Stimulated activated CD8-positive, alpha-beta memory T cell treated with anti-CD3 and anti-CD28 coated beads, Interleukin-12 subunit alpha, Interleukin-12 subunit beta, amount 100 ng/mL, for 1 hour (primary cell): ENCODE results near the gene SCN2B.

Experiments
- DNase-seq: peaks from one replicate; pipeline ENCODE4 v3.0.0-alpha.2; 2020; ENCODE audit warnings: low read depth

SCN2B gene

DNA sequence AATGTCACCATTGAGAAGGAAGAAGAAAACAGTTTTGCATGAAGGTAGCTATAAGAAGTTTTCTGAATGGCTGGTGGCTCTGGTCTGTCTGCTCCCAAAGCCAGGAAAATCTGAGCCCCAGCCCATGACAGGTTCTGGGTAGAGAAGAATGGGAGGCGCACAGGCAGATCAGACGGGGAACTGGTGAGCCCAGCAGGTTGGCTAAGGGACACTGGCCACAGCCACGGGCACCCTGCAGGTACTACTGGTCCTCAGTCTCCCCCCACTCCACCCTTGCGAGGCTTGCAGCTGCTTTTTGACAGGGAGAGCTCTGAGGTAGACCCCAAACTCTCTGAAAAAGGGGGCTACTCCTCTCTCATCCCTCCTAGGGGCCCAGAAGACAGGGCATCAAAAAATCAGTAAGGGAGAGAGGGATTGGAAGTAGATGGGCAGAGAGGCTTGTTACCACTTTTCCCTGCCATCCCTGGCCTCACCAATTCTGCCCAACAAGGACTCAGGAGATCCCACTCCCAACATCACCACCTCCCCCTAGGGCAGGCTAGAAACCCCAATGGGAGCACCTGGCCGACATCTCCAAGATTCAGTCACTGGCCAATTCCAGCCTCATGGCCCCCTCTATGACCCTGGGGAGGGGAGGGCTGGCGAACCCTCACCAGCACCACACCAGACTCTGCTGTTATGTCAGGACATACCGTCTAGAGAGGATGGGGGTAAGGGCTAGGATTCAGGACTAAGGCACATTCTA lies 41.2 kb downstream of the SCN2B start:
- no peak for DNase-seq

DNA sequence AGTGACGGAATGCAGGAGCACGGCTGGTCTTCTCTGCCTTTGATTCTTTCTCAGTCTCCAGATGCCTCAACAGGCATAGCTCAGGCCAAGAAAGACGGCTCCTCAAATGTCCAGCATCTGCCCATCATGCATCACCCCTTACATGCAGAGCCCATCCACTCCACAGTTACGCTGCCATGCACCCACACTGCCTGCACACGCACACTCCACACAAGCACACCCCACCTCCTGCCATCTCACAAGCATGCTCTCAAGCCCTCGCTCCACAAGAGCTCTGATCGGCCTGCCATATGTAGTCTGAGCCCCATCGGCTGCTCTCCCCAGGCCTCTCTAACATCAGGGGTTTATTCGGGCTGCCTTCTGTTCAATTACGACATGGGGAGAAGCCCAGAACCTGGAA lies 42.6 kb downstream of the SCN2B start:
- no peak for DNase-seq

DNA sequence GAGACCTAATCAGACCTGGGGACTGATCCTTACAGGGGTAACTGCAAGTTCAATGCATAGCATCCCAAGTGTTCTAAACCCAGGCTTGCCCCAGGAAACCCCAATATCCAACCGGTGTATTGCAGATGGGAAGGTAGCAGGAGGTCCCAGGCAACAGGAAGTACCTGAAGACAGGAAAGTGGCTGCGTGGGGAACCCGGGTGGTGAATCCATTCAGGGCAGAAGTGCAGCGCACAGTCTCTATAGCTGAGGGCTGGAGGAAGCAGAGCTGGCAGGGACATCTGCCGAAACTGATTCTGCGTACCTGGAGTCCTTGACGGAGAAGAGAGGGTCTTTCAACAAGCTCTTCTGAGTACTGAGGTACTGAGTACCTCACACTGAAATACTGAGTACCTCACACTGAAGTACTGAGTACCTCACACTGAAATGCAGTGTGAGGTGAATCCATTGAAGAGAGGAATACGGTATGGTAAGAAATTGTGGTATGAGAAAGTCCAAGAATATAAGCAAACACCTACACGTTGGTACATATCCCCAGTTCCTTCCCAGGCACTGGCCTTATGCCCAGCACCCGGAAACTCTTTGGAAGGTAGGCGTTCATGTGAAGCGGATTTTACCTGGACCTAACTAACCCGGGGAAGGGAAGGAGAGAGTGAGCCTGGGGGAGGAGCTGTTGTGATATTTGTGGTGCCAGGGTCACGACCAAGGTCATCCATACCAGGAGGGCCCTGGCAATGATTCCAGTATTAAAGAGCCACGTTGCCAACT lies 43.9 kb downstream of the SCN2B start:
- DNase-seq = no peak

DNA sequence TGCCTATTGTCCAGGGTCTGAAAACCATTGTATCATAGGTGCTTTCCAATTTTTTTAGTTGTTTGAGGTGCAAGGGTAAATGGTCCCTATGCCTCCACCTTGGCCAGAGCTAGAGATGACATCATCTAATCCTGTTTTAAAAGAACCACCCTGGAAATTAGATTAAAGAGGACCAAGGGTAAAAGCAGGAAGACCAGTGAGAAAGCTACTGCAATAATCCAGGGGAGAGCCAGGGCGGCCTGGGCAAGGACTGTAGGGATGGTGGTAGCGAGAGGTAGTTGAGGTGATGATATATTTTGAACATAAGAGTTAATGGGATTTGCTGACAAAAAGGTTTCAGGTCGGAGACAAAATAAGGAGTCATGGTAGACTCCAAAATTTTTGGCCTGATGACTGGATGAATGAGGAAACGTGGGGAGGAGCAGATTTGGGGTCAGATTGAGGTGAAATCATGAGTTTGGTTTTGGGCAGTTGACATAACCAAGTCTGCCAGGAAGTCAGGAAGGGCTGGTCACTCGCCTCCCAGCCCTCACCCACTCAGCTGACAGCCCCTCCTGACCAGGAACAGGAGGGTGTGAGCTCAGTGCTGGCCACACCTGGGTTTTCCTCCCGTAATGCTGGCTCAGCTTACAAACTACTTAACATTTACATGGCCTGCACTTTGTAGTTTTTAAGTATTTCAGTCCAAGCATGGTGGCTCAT lies 46.8 kb downstream of the SCN2B start:
- DNase-seq = no peak

DNA sequence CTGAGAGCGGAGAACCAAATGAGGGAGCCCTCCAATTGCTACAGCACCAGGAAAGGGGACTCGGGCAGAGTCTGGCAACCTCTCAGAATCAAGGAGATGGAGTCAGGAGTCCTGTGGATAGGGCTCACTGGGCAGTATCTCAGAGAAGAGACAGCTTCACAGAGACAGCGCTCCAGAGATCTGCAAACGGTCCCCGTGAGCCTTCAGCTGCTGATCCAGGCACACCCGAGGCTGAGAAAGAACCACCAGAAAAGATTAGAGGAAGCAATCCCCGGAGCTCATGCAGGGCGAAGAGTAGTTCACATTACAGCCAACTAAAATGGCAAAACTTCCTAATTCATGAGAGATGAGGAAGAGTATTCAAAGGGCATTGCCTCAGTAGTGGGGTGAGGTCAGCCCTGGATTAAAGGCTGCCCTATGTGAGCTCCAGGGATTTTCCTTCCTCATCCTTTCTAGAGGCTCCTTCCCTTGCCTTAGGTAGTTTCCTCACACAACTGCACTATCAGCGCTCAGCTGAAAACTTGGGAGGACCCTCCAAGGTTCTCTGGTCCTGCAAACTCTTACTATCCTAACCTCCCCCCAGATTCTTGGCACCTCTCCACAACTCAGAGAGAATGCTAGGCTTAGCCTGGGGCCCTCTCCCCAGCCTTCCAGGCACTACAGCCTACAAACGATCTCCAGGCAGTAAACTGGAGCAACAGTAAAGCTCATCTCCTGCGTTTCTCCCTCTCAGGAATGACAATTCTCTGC lies 47.5 kb downstream of the SCN2B start:
- DNase-seq = no peak

DNA sequence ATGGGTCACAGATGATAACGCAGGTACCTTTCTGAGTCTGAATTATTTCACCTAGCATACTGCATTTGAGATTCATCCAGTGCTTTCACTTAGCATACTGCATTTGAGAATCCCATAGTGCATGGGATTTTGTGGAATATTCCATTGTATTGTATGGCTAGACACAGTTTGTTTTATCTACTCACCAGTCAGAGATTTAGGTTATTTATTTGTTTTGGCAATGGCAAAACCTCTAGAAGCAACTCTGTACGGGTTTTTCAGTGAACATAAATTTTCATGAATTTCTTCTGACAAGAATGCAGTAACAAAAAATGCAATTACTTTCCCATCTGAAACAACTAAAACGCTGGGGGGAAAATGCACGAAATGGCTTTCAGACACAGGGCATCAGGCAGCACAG lies 48.1 kb downstream of the SCN2B start:
- DNase-seq = no peak

DNA sequence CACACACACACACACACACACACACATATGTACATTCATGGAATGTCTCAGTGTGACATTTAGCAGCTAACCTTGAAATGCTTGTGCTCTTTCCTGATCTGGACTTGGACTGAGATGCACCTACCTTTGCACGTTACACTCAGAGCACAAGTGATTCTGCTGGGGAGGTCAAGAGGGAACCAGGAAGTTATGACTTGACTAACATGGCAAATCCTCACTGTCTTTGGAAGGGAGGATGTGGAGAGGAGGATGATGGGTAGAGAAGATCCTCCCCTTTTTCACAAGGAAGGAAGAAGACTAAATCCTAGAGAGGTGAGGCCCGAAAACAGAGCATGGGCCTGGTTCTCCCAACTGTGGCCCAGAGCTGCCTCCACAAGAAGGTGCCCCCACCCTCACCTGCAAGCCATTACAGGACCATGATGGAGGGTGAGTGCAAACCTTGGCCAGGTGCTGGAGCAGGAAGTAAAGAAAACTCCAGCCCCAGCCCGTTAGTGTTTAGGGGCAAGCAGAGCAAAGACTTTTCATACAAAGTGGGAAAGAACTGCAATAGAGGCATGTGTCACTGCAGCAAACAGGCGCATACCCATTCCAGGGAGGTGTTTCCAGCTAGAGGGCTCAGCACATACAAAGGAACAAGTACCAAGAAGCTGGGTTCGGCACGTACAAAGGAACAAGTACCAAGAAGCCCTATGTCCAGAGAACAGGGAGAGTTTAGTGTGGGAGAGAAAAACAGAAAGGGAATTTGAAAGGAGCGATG lies 50.2 kb downstream of the SCN2B start:
- DNase-seq = no peak

DNA sequence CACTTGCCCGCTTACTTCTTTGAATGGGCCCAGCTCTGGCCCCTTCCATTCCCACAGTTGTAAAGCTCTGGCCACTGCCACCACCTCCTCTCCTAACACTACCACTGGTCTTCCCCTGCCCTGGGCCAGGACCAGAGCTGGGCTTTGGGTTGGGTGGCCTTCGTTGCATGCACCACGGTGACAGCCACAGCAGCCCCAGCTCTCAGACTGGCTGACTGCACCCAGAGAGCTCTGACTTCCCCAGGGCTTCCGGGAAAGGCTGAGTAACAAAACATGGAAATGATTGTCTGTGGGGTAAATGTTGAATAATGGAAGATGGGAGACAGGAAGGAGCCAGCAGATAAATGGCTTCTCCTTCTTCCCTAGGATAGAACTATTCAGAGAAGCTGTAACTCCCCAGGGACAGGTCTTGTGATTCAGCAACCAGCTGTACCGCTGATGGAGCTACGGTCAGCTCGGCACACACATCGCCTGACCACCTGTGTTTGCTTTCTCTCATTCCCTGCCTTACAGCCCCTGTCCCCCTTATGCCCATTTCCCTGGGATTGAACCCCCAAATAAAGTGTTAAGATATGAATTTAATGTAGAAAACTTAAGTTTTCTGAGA lies 51.4 kb downstream of the SCN2B start:
- DNase-seq = no peak

DNA sequence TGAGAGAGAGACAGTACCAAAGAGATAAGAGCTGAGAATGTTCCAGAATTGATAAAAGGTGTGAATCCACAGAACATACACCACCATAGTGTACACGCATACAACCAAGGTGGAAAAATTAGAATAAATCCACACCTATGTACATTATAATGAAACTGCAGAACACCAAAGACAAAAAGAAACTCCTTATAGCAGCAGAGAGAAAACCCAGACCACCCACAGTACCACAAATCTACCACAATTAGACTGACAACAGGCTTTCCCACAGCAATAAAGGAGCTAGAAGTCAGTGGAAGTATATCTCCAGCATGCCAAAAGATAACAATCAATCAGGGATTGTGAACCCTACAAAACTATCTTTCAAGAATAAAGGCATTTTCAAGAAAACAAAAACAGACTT lies 55.6 kb downstream of the SCN2B start:
- no peak for DNase-seq

DNA sequence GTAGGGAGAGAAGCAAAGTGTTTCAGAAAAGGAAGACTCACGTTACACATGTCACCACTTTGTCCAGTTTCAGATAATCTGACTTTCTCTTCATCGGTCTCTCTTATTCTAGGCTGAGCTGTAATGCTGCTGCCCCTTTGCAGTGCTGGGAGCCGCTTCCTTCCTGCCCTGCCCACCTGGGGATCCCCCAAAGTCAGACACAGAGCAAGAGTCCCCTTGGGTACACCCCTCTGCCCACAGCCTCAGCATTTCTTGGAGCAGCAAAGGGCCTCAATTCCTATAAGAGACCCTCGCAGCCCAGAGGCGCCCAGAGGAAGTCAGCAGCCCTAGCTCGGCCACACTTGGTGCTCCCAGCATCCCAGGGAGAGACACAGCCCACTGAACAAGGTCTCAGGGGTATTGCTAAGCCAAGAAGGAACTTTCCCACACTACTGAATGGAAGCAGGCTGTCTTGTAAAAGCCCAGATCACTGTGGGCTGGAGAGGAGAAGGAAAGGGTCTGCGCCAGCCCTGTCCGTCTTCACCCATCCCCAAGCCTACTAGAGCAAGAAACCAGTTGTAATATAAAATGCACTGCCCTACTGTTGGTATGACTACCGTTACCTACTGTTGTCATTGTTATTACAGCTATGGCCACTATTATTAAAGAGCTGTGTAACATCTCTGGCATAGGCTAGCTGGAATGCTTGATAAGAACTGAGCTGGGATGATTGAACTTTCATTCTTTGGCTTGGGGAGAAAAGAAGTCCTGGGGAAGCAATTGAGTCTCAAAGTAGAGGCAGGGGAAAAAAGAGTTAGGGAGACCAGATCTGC lies 58.4 kb downstream of the SCN2B start:
- DNase-seq = no peak

DNA sequence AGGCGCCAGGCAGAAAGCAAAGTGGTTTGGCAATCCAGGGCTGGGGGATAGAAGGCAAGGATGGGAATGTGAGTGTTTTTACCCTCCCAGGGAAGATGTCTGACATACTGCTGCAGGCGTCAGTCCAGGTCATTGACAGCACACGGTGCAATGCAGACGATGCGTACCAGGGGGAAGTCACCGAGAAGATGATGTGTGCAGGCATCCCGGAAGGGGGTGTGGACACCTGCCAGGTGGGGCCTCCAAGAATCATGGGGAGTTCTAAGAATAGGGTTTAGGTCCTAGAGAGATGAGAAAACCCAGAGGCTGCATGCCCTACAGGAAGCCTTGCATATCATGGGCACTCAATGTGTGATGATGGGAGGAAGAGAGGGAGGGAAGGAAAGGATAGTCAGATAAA lies 61.4 kb downstream of the SCN2B start:
- DNase-seq = no peak

DNA sequence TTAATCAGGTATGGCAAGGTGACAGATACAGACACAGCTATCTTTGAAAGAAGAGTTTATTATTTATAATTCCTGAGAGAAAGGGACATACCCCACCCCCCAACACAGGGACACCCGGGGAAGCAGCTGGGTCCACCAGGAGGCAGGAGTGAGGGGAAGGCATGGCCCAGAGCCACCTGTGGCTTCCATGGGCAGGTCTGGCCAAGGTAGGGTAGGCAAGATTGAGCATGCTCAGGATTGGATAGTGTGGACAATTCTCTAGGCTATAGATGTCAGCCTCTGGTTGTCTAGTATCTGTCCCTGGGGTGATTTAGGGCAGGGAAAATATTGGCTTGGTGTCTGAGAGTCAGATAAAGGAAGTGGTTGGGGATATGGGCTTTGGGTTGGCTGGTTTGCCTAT lies 62.2 kb downstream of the SCN2B start:
- DNase-seq = no peak

DNA sequence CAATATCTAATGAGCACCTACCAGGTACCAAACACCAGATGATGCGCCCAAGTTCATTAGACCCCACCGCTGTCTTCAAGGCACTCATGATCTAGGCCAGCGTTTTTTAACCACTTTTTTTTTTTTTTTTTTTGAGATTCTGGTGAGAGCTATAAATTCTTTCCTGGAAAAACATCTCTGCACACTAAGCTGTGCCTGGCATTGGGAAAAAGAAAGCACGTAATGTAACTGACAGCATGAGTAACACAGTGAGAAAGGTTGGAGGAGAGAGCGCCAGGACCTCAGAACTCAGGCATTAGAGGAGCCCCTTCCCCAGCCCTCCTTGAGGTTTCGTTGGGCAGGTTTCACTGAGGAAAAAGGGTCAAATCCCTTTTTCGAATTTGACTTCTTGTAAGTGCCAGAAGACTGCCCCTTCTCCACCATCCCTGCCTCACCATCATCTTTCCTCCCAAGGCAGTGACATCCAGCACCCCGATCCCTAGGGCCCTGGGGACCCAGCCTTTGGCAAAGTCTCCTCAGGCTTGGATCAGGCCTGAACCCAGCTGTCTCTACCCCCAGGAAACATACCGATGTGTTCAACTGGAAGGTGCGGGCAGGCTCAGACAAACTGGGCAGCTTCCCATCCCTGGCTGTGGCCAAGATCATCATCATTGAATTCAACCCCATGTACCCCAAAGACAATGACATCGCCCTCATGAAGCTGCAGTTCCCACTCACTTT lies 63.6 kb downstream of the SCN2B start:
- no peak for DNase-seq
